ENCODE measurements around the gene ST3GAL4. TPM values are rescaled to one million over a fixed set of nuclear protein-coding genes. Genes with fewer than 3 reads are reported as not detected.

Gene ST3GAL4
- total and polyA plus RNA-seq, 2 of the 8 experiments (the other 6 are each of a cell fraction or from before 2014, with no cell fraction given) = 15.6 to 20.0 TPM

DNA sequence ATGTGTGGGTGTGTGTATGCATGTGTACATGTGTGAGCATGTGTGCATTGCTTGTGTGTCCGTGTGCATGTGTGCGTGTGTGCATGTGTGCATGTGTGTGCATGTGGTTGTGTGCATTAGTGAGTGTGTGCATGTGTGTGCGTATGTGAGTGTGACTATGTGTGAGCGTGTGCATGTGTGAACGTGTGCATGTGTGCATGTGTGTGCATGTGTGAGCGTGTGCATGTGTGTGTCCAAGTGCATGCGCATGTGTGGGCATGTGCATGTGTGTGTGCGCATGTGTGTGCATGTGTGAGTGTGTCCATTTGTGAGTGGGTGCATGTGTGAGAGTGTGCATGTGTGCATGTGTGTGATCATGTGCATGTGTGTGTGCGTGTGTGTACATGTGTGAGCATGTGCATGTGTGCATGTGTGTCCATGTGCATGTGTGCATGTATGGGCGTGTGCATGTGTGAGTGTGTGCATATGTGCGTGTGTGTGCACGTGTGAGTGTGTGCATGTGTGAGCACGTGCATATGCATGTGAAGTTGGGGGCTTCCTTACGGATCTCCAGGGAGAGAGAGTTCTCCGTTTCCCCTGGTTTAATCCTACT is 95.8 kb downstream of the ST3GAL4 start (continued):
- TF ChIP-seq HDAC2 (IDR thresholded peaks at IDR 0.05; ENCODE audit: borderline replicate concordance in 1 of 2, low read depth in 2 of 2, low read length in 2 of 2) = no peak
- no peak for TF ChIP-seq SP2 (IDR thresholded peaks at IDR 0.05; ENCODE audit: low read length)
- TF ChIP-seq, protein P1, sequence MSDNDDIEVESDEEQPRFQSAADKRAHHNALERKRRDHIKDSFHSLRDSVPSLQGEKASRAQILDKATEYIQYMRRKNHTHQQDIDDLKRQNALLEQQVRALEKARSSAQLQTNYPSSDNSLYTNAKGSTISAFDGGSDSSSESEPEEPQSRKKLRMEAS (IDR thresholded peaks at IDR 0.05) = no peak
- no peak for TF ChIP-seq HDAC6 (IDR thresholded peaks at IDR 0.05; ENCODE audit: low read depth, low read length)
- no peak for TF ChIP-seq CTBP2 (IDR thresholded peaks at IDR 0.05; ENCODE audit: borderline replicate concordance, insufficient read depth, insufficient read length, low read length)
- no peak for TF ChIP-seq CBX8 (IDR thresholded peaks at IDR 0.05; ENCODE audit: borderline replicate concordance, low read depth, low read length)
- TF ChIP-seq TEAD4 (IDR thresholded peaks at IDR 0.05; ENCODE audit: low read depth, low read length) = no peak
